ENCODE data around the gene OXNAD1. TPM values are rescaled to one million over a fixed set of nuclear protein-coding genes. Genes with fewer than 3 reads are reported as not detected.

OXNAD1 gene
- total and polyA plus RNA-seq, 2 of the 13 experiments (the other 11 are each of a cell fraction or from before 2014, with no cell fraction given): 9.9 to 18.8 TPM

DNA sequence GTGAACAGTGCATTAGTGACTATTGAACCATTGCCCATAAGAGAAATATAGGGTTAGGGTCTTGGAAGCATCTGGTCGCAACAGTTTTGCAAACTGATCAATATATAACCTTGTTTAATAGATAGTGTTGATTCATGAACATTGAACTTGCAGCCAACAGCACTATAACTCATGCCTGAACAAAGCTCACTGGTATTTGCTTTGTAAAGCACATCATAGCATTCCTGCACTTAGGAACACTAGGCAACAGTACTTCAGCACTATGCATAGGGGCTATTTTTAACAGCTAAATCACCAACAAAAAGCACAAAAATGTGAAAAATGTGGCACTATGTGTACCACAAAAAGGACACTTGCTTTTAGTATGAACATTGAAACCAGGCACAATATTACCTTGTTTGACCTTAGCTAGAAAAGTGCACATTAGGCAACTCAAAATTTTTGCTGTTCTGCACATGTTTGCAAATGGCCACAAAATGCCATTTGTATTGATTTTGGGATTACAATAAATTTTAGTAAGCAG lies 68.0 kb downstream of the OXNAD1 start (continued):
- TF ChIP-seq, protein P1, sequence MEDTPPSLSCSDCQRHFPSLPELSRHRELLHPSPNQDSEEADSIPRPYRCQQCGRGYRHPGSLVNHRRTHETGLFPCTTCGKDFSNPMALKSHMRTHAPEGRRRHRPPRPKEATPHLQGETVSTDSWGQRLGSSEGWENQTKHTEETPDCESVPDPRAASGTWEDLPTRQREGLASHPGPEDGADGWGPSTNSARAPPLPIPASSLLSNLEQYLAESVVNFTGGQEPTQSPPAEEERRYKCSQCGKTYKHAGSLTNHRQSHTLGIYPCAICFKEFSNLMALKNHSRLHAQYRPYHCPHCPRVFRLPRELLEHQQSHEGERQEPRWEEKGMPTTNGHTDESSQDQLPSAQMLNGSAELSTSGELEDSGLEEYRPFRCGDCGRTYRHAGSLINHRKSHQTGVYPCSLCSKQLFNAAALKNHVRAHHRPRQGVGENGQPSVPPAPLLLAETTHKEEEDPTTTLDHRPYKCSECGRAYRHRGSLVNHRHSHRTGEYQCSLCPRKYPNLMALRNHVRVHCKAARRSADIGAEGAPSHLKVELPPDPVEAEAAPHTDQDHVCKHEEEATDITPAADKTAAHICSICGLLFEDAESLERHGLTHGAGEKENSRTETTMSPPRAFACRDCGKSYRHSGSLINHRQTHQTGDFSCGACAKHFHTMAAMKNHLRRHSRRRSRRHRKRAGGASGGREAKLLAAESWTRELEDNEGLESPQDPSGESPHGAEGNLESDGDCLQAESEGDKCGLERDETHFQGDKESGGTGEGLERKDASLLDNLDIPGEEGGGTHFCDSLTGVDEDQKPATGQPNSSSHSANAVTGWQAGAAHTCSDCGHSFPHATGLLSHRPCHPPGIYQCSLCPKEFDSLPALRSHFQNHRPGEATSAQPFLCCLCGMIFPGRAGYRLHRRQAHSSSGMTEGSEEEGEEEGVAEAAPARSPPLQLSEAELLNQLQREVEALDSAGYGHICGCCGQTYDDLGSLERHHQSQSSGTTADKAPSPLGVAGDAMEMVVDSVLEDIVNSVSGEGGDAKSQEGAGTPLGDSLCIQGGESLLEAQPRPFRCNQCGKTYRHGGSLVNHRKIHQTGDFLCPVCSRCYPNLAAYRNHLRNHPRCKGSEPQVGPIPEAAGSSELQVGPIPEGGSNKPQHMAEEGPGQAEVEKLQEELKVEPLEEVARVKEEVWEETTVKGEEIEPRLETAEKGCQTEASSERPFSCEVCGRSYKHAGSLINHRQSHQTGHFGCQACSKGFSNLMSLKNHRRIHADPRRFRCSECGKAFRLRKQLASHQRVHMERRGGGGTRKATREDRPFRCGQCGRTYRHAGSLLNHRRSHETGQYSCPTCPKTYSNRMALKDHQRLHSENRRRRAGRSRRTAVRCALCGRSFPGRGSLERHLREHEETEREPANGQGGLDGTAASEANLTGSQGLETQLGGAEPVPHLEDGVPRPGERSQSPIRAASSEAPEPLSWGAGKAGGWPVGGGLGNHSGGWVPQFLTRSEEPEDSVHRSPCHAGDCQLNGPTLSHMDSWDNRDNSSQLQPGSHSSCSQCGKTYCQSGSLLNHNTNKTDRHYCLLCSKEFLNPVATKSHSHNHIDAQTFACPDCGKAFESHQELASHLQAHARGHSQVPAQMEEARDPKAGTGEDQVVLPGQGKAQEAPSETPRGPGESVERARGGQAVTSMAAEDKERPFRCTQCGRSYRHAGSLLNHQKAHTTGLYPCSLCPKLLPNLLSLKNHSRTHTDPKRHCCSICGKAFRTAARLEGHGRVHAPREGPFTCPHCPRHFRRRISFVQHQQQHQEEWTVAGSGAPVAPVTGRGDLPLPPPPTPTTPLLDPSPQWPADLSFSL (CRISPR knock-in tag; IDR thresholded peaks at IDR 0.05): peak; percentile 89
- TF ChIP-seq, protein P2, sequence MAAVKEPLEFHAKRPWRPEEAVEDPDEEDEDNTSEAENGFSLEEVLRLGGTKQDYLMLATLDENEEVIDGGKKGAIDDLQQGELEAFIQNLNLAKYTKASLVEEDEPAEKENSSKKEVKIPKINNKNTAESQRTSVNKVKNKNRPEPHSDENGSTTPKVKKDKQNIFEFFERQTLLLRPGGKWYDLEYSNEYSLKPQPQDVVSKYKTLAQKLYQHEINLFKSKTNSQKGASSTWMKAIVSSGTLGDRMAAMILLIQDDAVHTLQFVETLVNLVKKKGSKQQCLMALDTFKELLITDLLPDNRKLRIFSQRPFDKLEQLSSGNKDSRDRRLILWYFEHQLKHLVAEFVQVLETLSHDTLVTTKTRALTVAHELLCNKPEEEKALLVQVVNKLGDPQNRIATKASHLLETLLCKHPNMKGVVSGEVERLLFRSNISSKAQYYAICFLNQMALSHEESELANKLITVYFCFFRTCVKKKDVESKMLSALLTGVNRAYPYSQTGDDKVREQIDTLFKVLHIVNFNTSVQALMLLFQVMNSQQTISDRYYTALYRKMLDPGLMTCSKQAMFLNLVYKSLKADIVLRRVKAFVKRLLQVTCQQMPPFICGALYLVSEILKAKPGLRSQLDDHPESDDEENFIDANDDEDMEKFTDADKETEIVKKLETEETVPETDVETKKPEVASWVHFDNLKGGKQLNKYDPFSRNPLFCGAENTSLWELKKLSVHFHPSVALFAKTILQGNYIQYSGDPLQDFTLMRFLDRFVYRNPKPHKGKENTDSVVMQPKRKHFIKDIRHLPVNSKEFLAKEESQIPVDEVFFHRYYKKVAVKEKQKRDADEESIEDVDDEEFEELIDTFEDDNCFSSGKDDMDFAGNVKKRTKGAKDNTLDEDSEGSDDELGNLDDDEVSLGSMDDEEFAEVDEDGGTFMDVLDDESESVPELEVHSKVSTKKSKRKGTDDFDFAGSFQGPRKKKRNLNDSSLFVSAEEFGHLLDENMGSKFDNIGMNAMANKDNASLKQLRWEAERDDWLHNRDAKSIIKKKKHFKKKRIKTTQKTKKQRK (IDR thresholded peaks at IDR 0.05; ENCODE audit: low read length): no peak
- TF ChIP-seq MED8 (CRISPR knock-in tag; IDR thresholded peaks at IDR 0.05; ENCODE audit: insufficient replicate concordance): no peak
- TF ChIP-seq GZF1 (CRISPR knock-in tag; IDR thresholded peaks at IDR 0.05): no peak
- no peak for TF ChIP-seq ZNF788 (CRISPR knock-in tag; IDR thresholded peaks at IDR 0.05; ENCODE audit: borderline replicate concordance)
- peak; percentile 96 for TF ChIP-seq GFI1 (CRISPR knock-in tag; IDR thresholded peaks at IDR 0.05; ENCODE audit: borderline replicate concordance)
- TF ChIP-seq, protein P3, sequence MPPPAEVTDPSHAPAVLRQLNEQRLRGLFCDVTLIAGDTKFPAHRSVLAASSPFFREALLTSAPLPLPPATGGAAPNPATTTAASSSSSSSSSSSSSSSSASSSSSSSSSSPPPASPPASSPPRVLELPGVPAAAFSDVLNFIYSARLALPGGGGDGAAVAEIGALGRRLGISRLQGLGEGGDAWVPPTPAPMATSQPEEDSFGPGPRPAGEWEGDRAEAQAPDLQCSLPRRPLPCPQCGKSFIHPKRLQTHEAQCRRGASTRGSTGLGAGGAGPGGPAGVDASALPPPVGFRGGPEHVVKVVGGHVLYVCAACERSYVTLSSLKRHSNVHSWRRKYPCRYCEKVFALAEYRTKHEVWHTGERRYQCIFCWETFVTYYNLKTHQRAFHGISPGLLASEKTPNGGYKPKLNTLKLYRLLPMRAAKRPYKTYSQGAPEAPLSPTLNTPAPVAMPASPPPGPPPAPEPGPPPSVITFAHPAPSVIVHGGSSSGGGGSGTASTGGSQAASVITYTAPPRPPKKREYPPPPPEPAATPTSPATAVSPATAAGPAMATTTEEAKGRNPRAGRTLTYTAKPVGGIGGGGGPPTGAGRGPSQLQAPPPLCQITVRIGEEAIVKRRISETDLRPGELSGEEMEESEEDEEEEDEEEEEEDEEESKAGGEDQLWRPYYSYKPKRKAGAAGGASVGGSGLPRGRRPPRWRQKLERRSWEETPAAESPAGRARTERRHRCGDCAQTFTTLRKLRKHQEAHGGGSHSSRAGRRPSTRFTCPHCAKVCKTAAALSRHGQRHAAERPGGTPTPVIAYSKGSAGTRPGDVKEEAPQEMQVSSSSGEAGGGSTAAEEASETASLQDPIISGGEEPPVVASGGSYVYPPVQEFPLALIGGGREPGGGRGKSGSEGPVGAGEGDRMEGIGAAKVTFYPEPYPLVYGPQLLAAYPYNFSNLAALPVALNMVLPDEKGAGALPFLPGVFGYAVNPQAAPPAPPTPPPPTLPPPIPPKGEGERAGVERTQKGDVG (CRISPR knock-in tag; IDR thresholded peaks at IDR 0.05; ENCODE audit: borderline replicate concordance): no peak
- TF ChIP-seq, protein P4, sequence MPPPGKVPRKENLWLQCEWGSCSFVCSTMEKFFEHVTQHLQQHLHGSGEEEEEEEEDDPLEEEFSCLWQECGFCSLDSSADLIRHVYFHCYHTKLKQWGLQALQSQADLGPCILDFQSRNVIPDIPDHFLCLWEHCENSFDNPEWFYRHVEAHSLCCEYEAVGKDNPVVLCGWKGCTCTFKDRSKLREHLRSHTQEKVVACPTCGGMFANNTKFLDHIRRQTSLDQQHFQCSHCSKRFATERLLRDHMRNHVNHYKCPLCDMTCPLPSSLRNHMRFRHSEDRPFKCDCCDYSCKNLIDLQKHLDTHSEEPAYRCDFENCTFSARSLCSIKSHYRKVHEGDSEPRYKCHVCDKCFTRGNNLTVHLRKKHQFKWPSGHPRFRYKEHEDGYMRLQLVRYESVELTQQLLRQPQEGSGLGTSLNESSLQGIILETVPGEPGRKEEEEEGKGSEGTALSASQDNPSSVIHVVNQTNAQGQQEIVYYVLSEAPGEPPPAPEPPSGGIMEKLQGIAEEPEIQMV (CRISPR knock-in tag; IDR thresholded peaks at IDR 0.05; ENCODE audit: low read depth): no peak
- TF ChIP-seq, protein P5, sequence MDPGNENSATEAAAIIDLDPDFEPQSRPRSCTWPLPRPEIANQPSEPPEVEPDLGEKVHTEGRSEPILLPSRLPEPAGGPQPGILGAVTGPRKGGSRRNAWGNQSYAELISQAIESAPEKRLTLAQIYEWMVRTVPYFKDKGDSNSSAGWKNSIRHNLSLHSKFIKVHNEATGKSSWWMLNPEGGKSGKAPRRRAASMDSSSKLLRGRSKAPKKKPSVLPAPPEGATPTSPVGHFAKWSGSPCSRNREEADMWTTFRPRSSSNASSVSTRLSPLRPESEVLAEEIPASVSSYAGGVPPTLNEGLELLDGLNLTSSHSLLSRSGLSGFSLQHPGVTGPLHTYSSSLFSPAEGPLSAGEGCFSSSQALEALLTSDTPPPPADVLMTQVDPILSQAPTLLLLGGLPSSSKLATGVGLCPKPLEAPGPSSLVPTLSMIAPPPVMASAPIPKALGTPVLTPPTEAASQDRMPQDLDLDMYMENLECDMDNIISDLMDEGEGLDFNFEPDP (CRISPR knock-in tag; conservative IDR thresholded peaks at IDR 0.05): no peak
- TF ChIP-seq CREM (IDR thresholded peaks at IDR 0.05): peak; percentile 78; the same call in 1 of the 2 replicates
- no peak for TF ChIP-seq CREM (CRISPR knock-in tag; IDR thresholded peaks at IDR 0.05)

Data from HepG2 (cell line).